Activated T-cell treated with anti-CD3 and anti-CD28 coated beads, Interleukin-2, amount 50 U/mL, for 1 hour (primary cell): ENCODE results near the gene ZFYVE28.
A peak's percentile ranks its signal among the peaks of the same experiment; 100 is the strongest.

Source experiments
- DNase-seq: peaks from one replicate; pipeline ENCODE4 v3.0.0-alpha.2; 2020

ZFYVE28 gene

GRCh38 chr4:2411786-2412510 is 6.5 kb downstream of the ZFYVE28 start:
- DNase-seq, result no peak

GRCh38 chr4:2409381-2409783 is 9.1 kb downstream of the ZFYVE28 start:
- DNase-seq, result no peak

- no peak for DNase-seq
Observed at GRCh38 chr4:2408976-2409375, 9.5 kb downstream of the ZFYVE28 start.

GRCh38 chr4:2408401-2408958 is 10.0 kb downstream of the ZFYVE28 start:
- DNase-seq, result no peak

GRCh38 chr4:2407991-2408342 is 10.5 kb downstream of the ZFYVE28 start:
- DNase-seq, result no peak

- no peak for DNase-seq
Observed at GRCh38 chr4:2406920-2407319, 11.5 kb downstream of the ZFYVE28 start.

- no peak for DNase-seq
Observed at GRCh38 chr4:2406406-2406805, 12.0 kb downstream of the ZFYVE28 start.

- DNase-seq, result no peak
Observed at GRCh38 chr4:2402941-2403340, 15.5 kb downstream of the ZFYVE28 start.

GRCh38 chr4:2402048-2402842 is 16.2 kb downstream of the ZFYVE28 start:
- peak; percentile 30 for DNase-seq

- DNase-seq, result no peak
Observed at GRCh38 chr4:2401610-2401983, 16.8 kb downstream of the ZFYVE28 start.

GRCh38 chr4:2400841-2401609 is 17.4 kb downstream of the ZFYVE28 start:
- DNase-seq, result no peak

GRCh38 chr4:2399631-2400190 is 18.7 kb downstream of the ZFYVE28 start:
- DNase-seq, result no peak

GRCh38 chr4:2399216-2399615 is 19.2 kb downstream of the ZFYVE28 start:
- no peak for DNase-seq

- DNase-seq, result no peak
Observed at GRCh38 chr4:2397596-2398379, 20.7 kb downstream of the ZFYVE28 start.

- no peak for DNase-seq
Observed at GRCh38 chr4:2396781-2397368, 21.6 kb downstream of the ZFYVE28 start.

- DNase-seq, result no peak
Observed at GRCh38 chr4:2395584-2395983, 22.9 kb downstream of the ZFYVE28 start.

- DNase-seq, result no peak
Observed at GRCh38 chr4:2395038-2395437, 23.4 kb downstream of the ZFYVE28 start.

GRCh38 chr4:2394528-2394927 is 23.9 kb downstream of the ZFYVE28 start:
- DNase-seq, result no peak

GRCh38 chr4:2393353-2394270 is 24.8 kb downstream of the ZFYVE28 start:
- peak; percentile 32 for DNase-seq

GRCh38 chr4:2390784-2391421 is 27.5 kb downstream of the ZFYVE28 start:
- DNase-seq, result no peak
